ENCODE results near the gene GP1BB. TPM values are rescaled to one million over a fixed set of nuclear protein-coding genes. Genes with fewer than 3 reads are reported as not detected.
A peak's percentile ranks its signal among the peaks of the same experiment; 100 is the strongest.

The GP1BB gene
- total and polyA plus RNA-seq, 5 donors from 2014 or later: 6.4 TPM; not detected in 4

DNA sequence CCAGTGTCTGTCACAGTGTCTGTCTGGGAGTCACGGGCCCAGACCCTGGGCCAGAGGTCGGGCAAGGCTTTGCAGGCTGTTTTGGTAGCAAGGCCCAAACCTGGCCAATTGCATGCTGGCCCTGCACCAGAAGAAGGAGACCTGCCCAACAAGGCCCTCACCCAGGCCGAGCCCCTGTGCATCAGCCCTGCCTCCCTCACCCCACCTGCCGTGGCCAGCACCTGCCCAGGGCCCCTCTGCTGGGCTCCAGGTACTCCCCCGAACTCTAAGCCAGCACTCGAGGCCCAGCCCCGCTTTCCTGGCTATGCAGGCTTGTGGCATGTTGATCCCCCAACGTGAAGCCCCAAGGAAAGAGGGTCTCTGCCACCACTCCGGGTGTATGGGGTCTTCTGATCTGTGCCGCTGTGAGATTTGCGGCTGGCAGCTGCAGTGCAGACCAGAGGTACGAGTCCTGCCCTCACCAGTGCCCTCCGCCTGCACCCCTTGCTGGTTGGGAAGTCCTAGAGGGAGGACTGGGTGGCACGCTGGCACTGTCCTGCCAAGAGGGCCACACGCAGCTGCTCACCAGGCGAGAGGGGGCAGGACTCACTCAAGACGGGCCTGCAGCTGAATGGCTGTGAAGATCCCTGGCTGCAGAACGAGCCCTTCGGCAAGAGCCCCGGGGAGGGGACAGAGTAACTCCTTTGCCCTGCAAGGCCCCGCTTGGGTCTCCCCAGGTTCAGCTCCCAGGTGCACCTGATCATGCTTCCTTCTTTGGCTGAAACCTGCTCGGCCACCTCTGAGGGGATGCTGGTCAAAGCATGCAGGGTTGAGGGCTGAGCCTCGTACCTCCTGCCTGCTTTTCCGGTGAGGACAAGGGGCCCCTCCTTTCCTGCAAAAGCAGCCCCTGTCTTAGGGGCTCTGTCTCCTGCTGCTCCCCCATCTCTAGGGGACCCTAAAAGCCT, 15.7 kb upstream of the GP1BB start:
- H3K27ac ChIP-seq (ENCODE audit: insufficient read depth, low read length, poor library complexity, severe bottlenecking): no peak overlapping the region
- ATAC-seq (ENCODE audit: low read depth in 2 of 2) (no peak), DNase-seq (no peak)
- no peak overlapping the region for H3K4me3 ChIP-seq (ENCODE audit: low read depth, low read length)
- no peaks in the 10 kb centered on the region for H3K27me3 ChIP-seq (ENCODE audit: control insufficient read depth, insufficient read depth, low read length)
- Mint-ChIP-seq H3K27me3 (peaks cover 10% of the 10 kb centered on the region), H3K4me3 (no peak overlapping the region), H3K9me3 (no peaks in the 10 kb centered on the region), H3K36me3 (no peaks in the 10 kb centered on the region), H3K27ac (no peak overlapping the region), H3K4me1 (no peaks in the 10 kb centered on the region)
- H3K9me3 ChIP-seq (ENCODE audit: control insufficient read depth in 2 of 2, low read length in 2 of 2): no peaks in the 10 kb centered on the region
- no peaks in the 10 kb centered on the region for H3K4me1 ChIP-seq (ENCODE audit: control insufficient read depth, insufficient read depth, low read length, poor library complexity, severe bottlenecking)
- H3K36me3 ChIP-seq (ENCODE audit: control insufficient read depth, insufficient read depth, low read length): no peaks in the 10 kb centered on the region

DNA sequence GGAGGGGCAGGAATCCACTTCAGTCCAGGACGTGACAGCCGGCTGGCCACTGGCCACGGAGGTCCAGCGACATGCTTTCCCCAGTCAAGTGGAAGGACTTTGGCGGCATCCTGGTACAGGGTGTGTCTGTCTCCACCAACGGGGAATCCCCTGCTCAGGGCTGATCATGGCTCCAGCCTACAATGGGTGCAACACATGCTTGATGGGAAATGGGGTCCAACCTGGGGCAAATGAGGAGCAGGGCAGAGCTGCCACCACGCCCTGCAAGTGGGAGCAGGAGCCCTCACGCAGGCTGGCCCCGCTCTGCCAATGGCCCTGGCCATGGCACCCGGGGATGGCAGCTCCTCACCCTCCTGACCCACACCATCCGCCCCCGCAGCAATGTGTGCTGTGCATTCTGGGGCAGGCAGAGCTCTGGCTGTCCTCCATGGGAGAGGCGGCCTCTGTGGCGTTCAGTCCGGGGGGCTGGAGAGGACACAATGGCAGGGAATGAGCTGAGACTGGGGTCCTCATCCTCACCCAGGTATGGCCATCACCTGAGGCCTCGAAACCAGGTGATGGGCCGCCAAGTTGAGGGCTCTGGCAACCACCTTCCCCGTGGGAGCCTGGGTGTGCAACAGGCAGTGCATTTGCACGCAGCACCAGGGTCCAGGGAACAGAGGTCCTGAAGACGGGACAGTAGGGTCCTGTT, 14.9 kb upstream of the GP1BB start:
- no peak overlapping the region for H3K4me3 Mint-ChIP-seq
- ATAC-seq (ENCODE audit: low read depth in 2 of 2) (no peak), DNase-seq (no peak)
- no peaks in the 10 kb centered on the region for H3K4me1 Mint-ChIP-seq
- Histone ChIP-seq H3K9me3 (ENCODE audit: control insufficient read depth in 2 of 2, low read length in 2 of 2) (no peaks in the 10 kb centered on the region), H3K27me3 (ENCODE audit: control insufficient read depth, insufficient read depth, low read length) (peaks cover 3% of the 10 kb centered on the region), H3K27ac (ENCODE audit: insufficient read depth, low read length, poor library complexity, severe bottlenecking) (no peak overlapping the region), H3K4me1 (ENCODE audit: control insufficient read depth, insufficient read depth, low read length, poor library complexity, severe bottlenecking) (no peaks in the 10 kb centered on the region), H3K4me3 (ENCODE audit: low read depth, low read length) (no peak overlapping the region), H3K36me3 (ENCODE audit: control insufficient read depth, insufficient read depth, low read length) (no peaks in the 10 kb centered on the region)
- H3K27ac Mint-ChIP-seq: peak overlapping the region in 1 of 3 donors; percentile 52
- peaks cover 12% of the 10 kb centered on the region for H3K27me3 Mint-ChIP-seq
- no peaks in the 10 kb centered on the region for H3K9me3 Mint-ChIP-seq
- no peaks in the 10 kb centered on the region for H3K36me3 Mint-ChIP-seq

DNA sequence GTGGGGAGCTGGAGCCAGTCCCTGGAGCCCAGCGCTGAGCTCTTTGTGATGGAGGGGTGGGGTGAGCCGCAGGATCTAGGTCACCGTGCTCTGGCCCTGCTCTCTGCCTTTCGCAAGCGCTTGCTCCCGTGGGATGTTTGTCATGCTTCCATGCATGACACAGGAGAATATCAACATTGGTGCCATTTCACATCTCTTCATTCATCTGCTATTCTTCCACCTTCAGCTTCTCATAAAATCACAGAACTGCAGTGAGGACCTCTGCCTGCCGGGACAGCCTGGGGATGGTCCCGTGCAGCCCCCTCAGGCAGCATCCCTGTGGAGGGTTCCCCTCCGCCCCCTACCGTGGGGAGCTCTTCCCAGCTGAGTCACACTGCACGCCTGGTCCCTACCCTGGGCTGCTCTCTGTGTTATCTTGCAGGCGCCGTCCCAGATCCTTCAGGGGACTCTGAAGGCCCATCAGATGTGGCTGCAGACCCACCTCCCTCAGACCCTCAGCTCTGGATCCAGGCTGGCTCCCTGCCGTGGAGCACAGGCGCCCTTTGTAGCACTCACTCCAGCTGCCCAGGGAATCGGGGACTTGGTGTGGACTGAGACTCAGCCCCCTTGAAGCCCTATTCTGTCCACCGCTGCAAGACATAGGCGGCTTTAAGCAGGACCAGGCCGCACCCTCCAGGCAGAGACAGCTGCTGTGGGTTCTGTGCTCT, 14.1 kb upstream of the GP1BB start:
- Mint-ChIP-seq H3K4me1 (peaks cover 0 to 2% (median 0%) of the 10 kb centered on the region in 4 donors), H3K27me3 (peaks cover 16% of the 10 kb centered on the region), H3K36me3 (no peaks in the 10 kb centered on the region), H3K27ac (no peak overlapping the region), H3K9me3 (no peaks in the 10 kb centered on the region), H3K4me3 (no peak overlapping the region)
- DNase-seq: no peak
- no peaks in the 10 kb centered on the region for H3K36me3 ChIP-seq (ENCODE audit: control insufficient read depth, insufficient read depth, low read length)
- peaks cover 3% of the 10 kb centered on the region for H3K27me3 ChIP-seq (ENCODE audit: control insufficient read depth, insufficient read depth, low read length)
- H3K4me1 ChIP-seq (ENCODE audit: control insufficient read depth, insufficient read depth, low read length, poor library complexity, severe bottlenecking): no peaks in the 10 kb centered on the region
- no peak overlapping the region for H3K4me3 ChIP-seq (ENCODE audit: low read depth, low read length)
- no peak overlapping the region for H3K27ac ChIP-seq (ENCODE audit: insufficient read depth, low read length, poor library complexity, severe bottlenecking)
- no peaks in the 10 kb centered on the region for H3K9me3 ChIP-seq (ENCODE audit: control insufficient read depth in 2 of 2, low read length in 2 of 2)
- no peak for ATAC-seq (ENCODE audit: low read depth in 2 of 2)

GRCh38 chr22:19710020-19710768, 13.1 kb upstream of the GP1BB start:
- Mint-ChIP-seq H3K36me3 (no peaks in the 10 kb centered on the region), H3K27me3 (peaks cover 16% of the 10 kb centered on the region), H3K4me3 (peak overlapping the region in 1 of 4 donors; percentile 76), H3K27ac (no peak overlapping the region), H3K4me1 (peaks cover 0 to 2% (median 0%) of the 10 kb centered on the region in 4 donors), H3K9me3 (no peaks in the 10 kb centered on the region)
- Histone ChIP-seq H3K9me3 (ENCODE audit: control insufficient read depth in 2 of 2, low read length in 2 of 2) (no peaks in the 10 kb centered on the region), H3K4me3 (ENCODE audit: low read depth, low read length) (no peak overlapping the region), H3K4me1 (ENCODE audit: control insufficient read depth, insufficient read depth, low read length, poor library complexity, severe bottlenecking) (peaks cover 5% of the 10 kb centered on the region), H3K27me3 (ENCODE audit: control insufficient read depth, insufficient read depth, low read length) (peaks cover 6% of the 10 kb centered on the region), H3K27ac (ENCODE audit: insufficient read depth, low read length, poor library complexity, severe bottlenecking) (no peak overlapping the region), H3K36me3 (ENCODE audit: control insufficient read depth, insufficient read depth, low read length) (no peaks in the 10 kb centered on the region)
- DNase-seq (no peak), ATAC-seq (ENCODE audit: low read depth in 2 of 2) (no peak)

GRCh38 chr22:19710769-19711106, 12.6 kb upstream of the GP1BB start:
- Histone ChIP-seq H3K36me3 (ENCODE audit: control insufficient read depth, insufficient read depth, low read length) (no peaks in the 10 kb centered on the region), H3K4me3 (ENCODE audit: low read depth, low read length) (no peak overlapping the region), H3K4me1 (ENCODE audit: control insufficient read depth, insufficient read depth, low read length, poor library complexity, severe bottlenecking) (peaks cover 5% of the 10 kb centered on the region), H3K9me3 (ENCODE audit: control insufficient read depth in 2 of 2, low read length in 2 of 2) (no peaks in the 10 kb centered on the region), H3K27me3 (ENCODE audit: control insufficient read depth, insufficient read depth, low read length) (peaks cover 6% of the 10 kb centered on the region), H3K27ac (ENCODE audit: insufficient read depth, low read length, poor library complexity, severe bottlenecking) (no peak overlapping the region)
- H3K4me3 Mint-ChIP-seq: no peak overlapping the region
- ATAC-seq (ENCODE audit: low read depth in 2 of 2): no peak
- H3K27ac Mint-ChIP-seq: peak overlapping the region in 1 of 3 donors; percentile 82
- no peak for DNase-seq
- peaks cover 0 to 2% (median 0%) of the 10 kb centered on the region in 4 donors for H3K4me1 Mint-ChIP-seq
- H3K9me3 Mint-ChIP-seq: no peaks in the 10 kb centered on the region
- no peaks in the 10 kb centered on the region for H3K36me3 Mint-ChIP-seq
- H3K27me3 Mint-ChIP-seq: peaks cover 16% of the 10 kb centered on the region

DNA sequence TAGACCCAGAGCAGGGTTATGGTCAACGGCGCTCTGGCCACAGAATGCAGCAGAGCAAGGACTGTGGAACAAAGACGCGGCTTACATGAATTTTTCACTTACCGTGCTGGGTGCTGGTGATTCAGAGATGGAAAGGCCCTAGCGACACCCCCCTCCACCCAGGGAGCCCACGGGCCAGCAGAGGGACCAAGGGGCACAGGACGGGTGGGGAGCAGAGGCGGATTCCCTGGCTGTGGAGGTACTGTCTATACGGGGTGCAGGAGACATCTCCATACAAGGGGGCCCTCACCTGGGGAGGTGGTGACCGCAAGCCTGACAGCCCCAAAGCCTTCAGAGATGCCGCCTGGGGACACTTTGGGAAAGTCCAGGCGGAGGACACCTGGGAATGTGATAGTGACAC, 10.1 kb upstream of the GP1BB start:
- ATAC-seq (ENCODE audit: low read depth in 2 of 2) (no peak), DNase-seq (no peak)
- Mint-ChIP-seq H3K27me3 (peaks cover 16% of the 10 kb centered on the region), H3K4me3 (peak overlapping the region in 3 of 4 donors; percentile 66 to 75 (median 71)), H3K36me3 (no peaks in the 10 kb centered on the region), H3K27ac (no peak overlapping the region), H3K9me3 (no peaks in the 10 kb centered on the region), H3K4me1 (peaks cover 0 to 5% (median 0%) of the 10 kb centered on the region in 4 donors)
- no peaks in the 10 kb centered on the region for H3K36me3 ChIP-seq (ENCODE audit: control insufficient read depth, insufficient read depth, low read length)
- peaks cover 6% of the 10 kb centered on the region for H3K27me3 ChIP-seq (ENCODE audit: control insufficient read depth, insufficient read depth, low read length)
- no peak overlapping the region for H3K4me3 ChIP-seq (ENCODE audit: low read depth, low read length)
- peaks cover 6% of the 10 kb centered on the region for H3K4me1 ChIP-seq (ENCODE audit: control insufficient read depth, insufficient read depth, low read length, poor library complexity, severe bottlenecking)
- no peak overlapping the region for H3K27ac ChIP-seq (ENCODE audit: insufficient read depth, low read length, poor library complexity, severe bottlenecking)
- H3K9me3 ChIP-seq (ENCODE audit: control insufficient read depth in 2 of 2, low read length in 2 of 2): no peaks in the 10 kb centered on the region

DNA sequence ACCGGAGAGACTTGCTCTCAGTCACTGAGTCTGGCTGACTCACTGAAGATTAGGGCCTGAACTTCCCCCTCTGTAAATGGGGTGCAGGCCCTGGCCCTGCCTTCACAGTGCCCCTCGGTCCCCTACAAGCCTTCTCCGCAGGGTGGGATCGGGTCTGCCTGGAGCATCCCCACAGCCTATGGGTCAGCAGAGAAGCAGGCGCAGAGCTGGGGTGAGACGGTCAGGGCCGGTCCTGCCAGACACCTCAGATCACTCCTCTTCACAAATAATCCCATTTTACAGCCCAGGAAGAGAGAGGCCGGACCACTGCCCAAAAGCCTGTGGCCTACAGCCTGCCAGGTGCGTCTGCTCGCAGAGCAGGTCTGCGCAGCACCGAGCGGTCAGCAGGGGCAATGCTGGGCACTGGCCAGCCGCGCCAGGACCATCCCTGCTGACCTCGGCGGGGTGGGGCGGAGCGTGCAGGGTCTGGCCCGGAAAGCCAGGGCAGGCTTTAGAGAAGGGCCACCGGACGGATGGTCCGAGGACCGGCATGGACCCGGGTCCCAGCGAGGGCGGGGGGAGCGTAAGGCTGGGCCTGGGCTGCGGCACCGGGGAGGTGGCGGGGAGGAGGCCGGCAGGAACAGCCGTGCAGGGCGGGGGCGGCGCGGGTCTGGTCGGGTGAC, 9.6 kb upstream of the GP1BB start:
- no peak overlapping the region for H3K27ac Mint-ChIP-seq
- Histone ChIP-seq H3K9me3 (ENCODE audit: control insufficient read depth in 2 of 2, low read length in 2 of 2) (no peaks in the 10 kb centered on the region), H3K4me3 (ENCODE audit: low read depth, low read length) (no peak overlapping the region), H3K27ac (ENCODE audit: insufficient read depth, low read length, poor library complexity, severe bottlenecking) (no peak overlapping the region), H3K36me3 (ENCODE audit: control insufficient read depth, insufficient read depth, low read length) (no peaks in the 10 kb centered on the region), H3K27me3 (ENCODE audit: control insufficient read depth, insufficient read depth, low read length) (peaks cover 6% of the 10 kb centered on the region), H3K4me1 (ENCODE audit: control insufficient read depth, insufficient read depth, low read length, poor library complexity, severe bottlenecking) (peaks cover 12% of the 10 kb centered on the region)
- ATAC-seq (ENCODE audit: low read depth in 2 of 2) (no peak), DNase-seq (no peak)
- H3K4me3 Mint-ChIP-seq: peak overlapping the region; percentile 63 to 75 (median 68)
- H3K36me3 Mint-ChIP-seq: no peaks in the 10 kb centered on the region
- peaks cover 15% of the 10 kb centered on the region for H3K27me3 Mint-ChIP-seq
- H3K4me1 Mint-ChIP-seq: peaks cover 0 to 5% (median 0%) of the 10 kb centered on the region in 4 donors
- H3K9me3 Mint-ChIP-seq: no peaks in the 10 kb centered on the region
